HEK293 (cell line): ENCODE results near the gene PCBP4.

Source experiments
- CTCF ChIA-PET: fragments of 350-600 bp; formaldehyde crosslinking; extraction: SDS; loops from one replicate; lab custom pipeline; 2021; ENCODE audit warnings: antibody characterized with exemption; lab: Yijun Ruan, JAX
- POLR2A ChIA-PET: fragments of 300-600 bp; formaldehyde crosslinking; extraction: SDS; loops from one replicate; lab custom pipeline; 2020; ENCODE audit warnings: antibody characterized with exemption, inconsistent platforms; lab: Yijun Ruan, JAX
- H3K27ac ChIP-seq: fragments of 200-500 bp; sonication (Bioruptor generic); 2 replicates; pipeline ENCODE4 v1.5.1; 2014; ENCODE audit warnings: low read depth, low read length, control low read depth, inconsistent platforms; ENCODE audit errors: extremely low read depth
- H3K36me3 ChIP-seq, 2 experiments: fragments of 200-500 bp in 1 of 2; sonication (Bioruptor generic) in 1 of 2; 1 replicate in 1 of 2; 2 replicates in 1 of 2; pipeline ENCODE4 v1.5.1; 2014 to 2017; ENCODE audit warnings: inconsistent platforms in 2 of 2, low read length in 2 of 2; ENCODE audit not compliant: control insufficient read depth in 2 of 2, insufficient read depth in 1 of 2
- H3K4me1 ChIP-seq: fragments of 200-500 bp; sonication (Bioruptor generic); 2 replicates; pipeline ENCODE4 v1.5.1; 2014; ENCODE audit warnings: mild to moderate bottlenecking, low read length, inconsistent platforms; ENCODE audit not compliant: control insufficient read depth, insufficient read depth
- H3K4me3 ChIP-seq: 2 replicates; pipeline ENCODE4 v1.5.1; 2011; ENCODE audit warnings: low read depth, mild to moderate bottlenecking, control low read depth, low read length, moderate library complexity
- H3K9me3 ChIP-seq: fragments of 200-500 bp; sonication (Bioruptor generic); 2 replicates; pipeline ENCODE4 v1.5.1; 2014; ENCODE audit warnings: low read depth, low read length, inconsistent platforms; ENCODE audit not compliant: control insufficient read depth, insufficient read depth
- BCL6B ChIP-seq: fragments of 450-650 bp; formaldehyde crosslinking; IDR thresholded peaks from 2 replicates; pipeline ENCODE4 v1.5.1; 2017; ENCODE audit warnings: missing biosample characterization, missing genetic modification characterization
- EGR2 ChIP-seq: fragments of 450-650 bp; formaldehyde crosslinking; IDR thresholded peaks from 2 replicates; pipeline ENCODE4 v1.5.1; 2016; ENCODE audit warnings: low read depth, missing biosample characterization, missing genetic modification characterization
- GLIS2 ChIP-seq: fragments of 450-650 bp; formaldehyde crosslinking; IDR thresholded peaks from 2 replicates; pipeline ENCODE4 v1.5.1; 2016; ENCODE audit warnings: missing biosample characterization, missing genetic modification characterization
- KLF16 ChIP-seq: fragments of 450-650 bp; formaldehyde crosslinking; IDR thresholded peaks from 2 replicates; pipeline ENCODE4 v1.5.1; 2017; ENCODE audit warnings: missing biosample characterization, missing genetic modification characterization
- PATZ1 ChIP-seq: fragments of 450-650 bp; formaldehyde crosslinking; IDR thresholded peaks from 2 replicates; pipeline ENCODE4 v1.5.1; 2016; ENCODE audit warnings: missing biosample characterization, missing genetic modification characterization
- PRDM4 ChIP-seq: fragments of 450-650 bp; formaldehyde crosslinking; IDR thresholded peaks from 2 replicates; pipeline ENCODE4 v1.5.1; 2017; ENCODE audit warnings: missing biosample characterization, missing genetic modification characterization
- REST ChIP-seq: fragments of 450-650 bp; formaldehyde crosslinking; IDR thresholded peaks from 2 replicates; pipeline ENCODE4 v1.5.1; 2016; ENCODE audit warnings: missing biosample characterization, missing genetic modification characterization
- SP2 ChIP-seq: fragments of 450-650 bp; formaldehyde crosslinking; IDR thresholded peaks from 2 replicates; pipeline ENCODE4 v1.5.1; 2016; ENCODE audit warnings: missing biosample characterization, missing genetic modification characterization
- ZBTB44 ChIP-seq: fragments of 450-650 bp; IDR thresholded peaks from 2 replicates; pipeline ENCODE4 v1.5.1; 2018; ENCODE audit warnings: missing biosample characterization, mild to moderate bottlenecking, missing genetic modification characterization
- ZBTB48 ChIP-seq: fragments of 450-650 bp; formaldehyde crosslinking; IDR thresholded peaks from 2 replicates; pipeline ENCODE4 v1.5.1; 2016; ENCODE audit warnings: missing biosample characterization, missing genetic modification characterization
- ZBTB8A ChIP-seq: fragments of 450-650 bp; formaldehyde crosslinking; IDR thresholded peaks from 2 replicates; pipeline ENCODE4 v1.5.1; 2016; ENCODE audit warnings: missing biosample characterization, missing genetic modification characterization
- ZFP69B ChIP-seq: fragments of 450-650 bp; formaldehyde crosslinking; IDR thresholded peaks from 2 replicates; pipeline ENCODE4 v1.5.1; 2016; ENCODE audit warnings: missing biosample characterization, missing genetic modification characterization
- ZNF24 ChIP-seq: fragments of 450-650 bp; formaldehyde crosslinking; IDR thresholded peaks from 2 replicates; pipeline ENCODE4 v1.5.1; 2016; ENCODE audit warnings: missing biosample characterization, missing genetic modification characterization
- ZNF433 ChIP-seq: fragments of 450-650 bp; formaldehyde crosslinking; IDR thresholded peaks from 2 replicates; pipeline ENCODE4 v1.5.1; 2016; ENCODE audit warnings: missing biosample characterization, missing genetic modification characterization, low read depth
- ZNF514 ChIP-seq: fragments of 450-650 bp; formaldehyde crosslinking; IDR thresholded peaks from 2 replicates; pipeline ENCODE4 v1.5.1; 2016; ENCODE audit warnings: missing biosample characterization, missing genetic modification characterization
- ZNF521 ChIP-seq: fragments of 450-650 bp; formaldehyde crosslinking; IDR thresholded peaks from 2 replicates; pipeline ENCODE4 v1.5.1; 2017; ENCODE audit warnings: missing biosample characterization, mild to moderate bottlenecking, missing genetic modification characterization
- ZNF544 ChIP-seq: fragments of 450-650 bp; formaldehyde crosslinking; IDR thresholded peaks from 2 replicates; pipeline ENCODE4 v1.5.0; 2017; ENCODE audit warnings: missing biosample characterization, missing genetic modification characterization
- ZNF548 ChIP-seq: fragments of 450-650 bp; formaldehyde crosslinking; IDR thresholded peaks from 2 replicates; pipeline ENCODE4 v1.5.1; 2016; ENCODE audit warnings: missing biosample characterization, missing genetic modification characterization
- ZNF596 ChIP-seq: fragments of 450-650 bp; IDR thresholded peaks from 2 replicates; pipeline ENCODE4 v1.5.0; 2018; ENCODE audit warnings: missing biosample characterization, mild to moderate bottlenecking, missing genetic modification characterization, moderate library complexity
- ZNF664 ChIP-seq: fragments of 450-650 bp; formaldehyde crosslinking; IDR thresholded peaks from 2 replicates; pipeline ENCODE4 v1.5.1; 2016; ENCODE audit warnings: missing biosample characterization, missing genetic modification characterization
- ZNF792 ChIP-seq: fragments of 450-650 bp; formaldehyde crosslinking; IDR thresholded peaks from 2 replicates; pipeline ENCODE4 v1.5.1; 2016; ENCODE audit warnings: missing biosample characterization, missing genetic modification characterization

The PCBP4 gene

GRCh38 chr3:51955893-51956770 is 11.1 kb downstream of the PCBP4 start:
- Histone ChIP-seq H3K4me3 (no peak overlapping the region), H3K27ac (no peak overlapping the region), H3K36me3 (peaks cover 0 to 35% of the 10 kb centered on the region in 2 experiments; a peak in 1 of 3 replicates), H3K4me1 (no peaks in the 10 kb centered on the region), H3K9me3 (no peaks in the 10 kb centered on the region)
- TF ChIP-seq ZNF792 (tag by site-specific recombination), result no peak
- CTCF ChIA-PET, result interaction anchor here (1.2 to 2.8 kb wide), 2 partner anchors 14 to 18 kb away, joined by 6 to 7 read pairs; partner anchors contain the start of genes ABHD14B, PARP3 and RRP9
- POLR2A ChIA-PET, result interaction anchor here (1.3 kb wide), 1 partner anchor 40 kb away, joined by 3 read pairs; the partner anchor contains the start of gene RPL29

GRCh38 chr3:51955175-51955892 is 11.9 kb downstream of the PCBP4 start, which contains the start of gene GPR62:
Gene GPR62 (plus strand): TSS chr3:51955381. CDS start chr3:51955653, 272 bp downstream.
- Histone ChIP-seq H3K4me1 (no peaks in the 10 kb centered on the region), H3K4me3 (no peak within 1 kb of the TSS), H3K9me3 (no peaks in the 10 kb centered on the region), H3K36me3 (peaks cover 0 to 31% of the 10 kb centered on the region in 2 experiments; a peak in 1 of 3 replicates), H3K27ac (no peak within 1 kb of the TSS)
- POLR2A ChIA-PET, result interaction anchor here (1.3 kb wide), 1 partner anchor 37 kb away, joined by 3 read pairs; no protein-coding TSS in a partner anchor
- TF ChIP-seq ZNF24 (tag by site-specific recombination) (no peak), ZBTB48 (no peak), REST (tag by site-specific recombination) (no peak), ZBTB44 (no peak), ZNF664 (tag by site-specific recombination) (no peak), ZNF548 (no peak), ZNF596 (tag by site-specific recombination) (no peak), GLIS2 (tag by site-specific recombination) (no peak), BCL6B (tag by site-specific recombination) (no peak), PRDM4 (no peak), PATZ1 (tag by site-specific recombination) (no peak), ZNF544 (tag by site-specific recombination) (no peak), SP2 (tag by site-specific recombination) (no peak), ZNF514 (tag by site-specific recombination) (no peak), KLF16 (no peak), EGR2 (tag by site-specific recombination) (no peak), ZNF433 (tag by site-specific recombination) (no peak), ZNF521 (tag by site-specific recombination) (no peak), ZBTB8A (no peak), ZFP69B (tag by site-specific recombination) (no peak)
- CTCF ChIA-PET, result interaction anchor here (1.0 to 2.8 kb wide), 2 partner anchors 13 to 324 kb away, joined by 6 read pairs; partner anchors contain the start of genes PARP3, RRP9 and WDR82
